A673 (cell line): Measurements from ENCODE around the gene SRP9. TPM values are rescaled to one million over a fixed set of nuclear protein-coding genes. Genes with fewer than 3 reads are reported as not detected.

ENCODE experiments used
- BruUV-seq: library from RNA; stranded (reverse); fragments of 400-500 nt; replicated peaks from 2 replicates; lab custom pipeline; 2021; lab: Mats Ljungman, UMichigan
- CTCF ChIA-PET: fragments of 300-600 bp; sonication (Branson Sonifier 250); formaldehyde crosslinking; loops from one replicate; lab custom pipeline; 2022; ENCODE audit warnings: antibody characterized with exemption; lab: Charles Lee
- POLR2A ChIA-PET: fragments of 300-600 bp; sonication (Branson Sonifier 250); formaldehyde crosslinking; loops from one replicate; lab custom pipeline; 2022; ENCODE audit warnings: antibody characterized with exemption; ENCODE audit not compliant: low non-redundant PET; lab: Charles Lee
- DNase-seq: peaks from one replicate; pipeline ENCODE4 v3.0.0-alpha.2; 2015; ENCODE audit warnings: low spot score
- H3K27ac ChIP-seq: fragments of 200-600 bp; sonication (generic); 2 replicates; pipeline ENCODE4 v1.5.1; 2016; ENCODE audit warnings: mixed run types, low read depth, mild to moderate bottlenecking, mixed read lengths, antibody characterized with exemption, low read length; ENCODE audit not compliant: poor library complexity, severe bottlenecking
- H3K27me3 ChIP-seq: fragments of 200-600 bp; sonication (generic); replicated peaks from 2 replicates; pipeline ENCODE4 v1.6.1; 2017; ENCODE audit warnings: mixed run types, low read depth, mild to moderate bottlenecking, mixed read lengths, antibody characterized with exemption, low read length; ENCODE audit not compliant: insufficient read depth, poor library complexity
- H3K36me3 ChIP-seq: fragments of 200-600 bp; sonication (generic); 2 replicates; pipeline ENCODE4 v1.6.1; 2016; ENCODE audit warnings: mixed run types, mild to moderate bottlenecking, mixed read lengths, antibody characterized with exemption, low read length; ENCODE audit not compliant: insufficient read depth, poor library complexity, severe bottlenecking
- H3K4me1 ChIP-seq: fragments of 200-600 bp; sonication (generic); 2 replicates; pipeline ENCODE4 v1.6.1; 2017; ENCODE audit warnings: mixed run types, mild to moderate bottlenecking, mixed read lengths, antibody characterized with exemption, low read length; ENCODE audit not compliant: insufficient read depth, poor library complexity, severe bottlenecking
- H3K4me3 ChIP-seq: fragments of 200-600 bp; sonication (generic); 2 replicates; pipeline ENCODE4 v1.5.1; 2016; ENCODE audit warnings: low read depth, mixed run types, mild to moderate bottlenecking, mixed read lengths, low read length; ENCODE audit not compliant: poor library complexity, severe bottlenecking
- H3K9me3 ChIP-seq: fragments of 200-600 bp; sonication (generic); 2 replicates; pipeline ENCODE4 v1.6.1; 2016; ENCODE audit warnings: mixed run types, low read depth, mild to moderate bottlenecking, mixed read lengths, antibody characterized with exemption, low read length; ENCODE audit not compliant: poor library complexity, severe bottlenecking
- CTCF ChIP-seq: fragments of 300-800, 200-600 bp; sonication (generic); conservative IDR thresholded peaks from 2 replicates; pipeline ENCODE4 v1.5.1; 2017; ENCODE audit warnings: low read depth, mild to moderate bottlenecking, antibody characterized with exemption, low read length, moderate library complexity, mixed read lengths
- EZH2 ChIP-seq: fragments of 200-600 bp; sonication (generic); IDR thresholded peaks from 2 replicates; pipeline ENCODE4 v1.6.1; 2017; ENCODE audit warnings: borderline replicate concordance, low read depth, mild to moderate bottlenecking, mixed read lengths, antibody characterized with exemption, low read length; ENCODE audit not compliant: poor library complexity, severe bottlenecking
- intact Hi-C: fragments of 100-400 bp; cut with micrococcal nuclease; formaldehyde crosslinking; loops from one replicate; pipeline ENCODE4 v1.10.0; 2022; ENCODE audit not compliant: unreplicated experiment
- total RNA-seq: library from RNA; stranded (reverse); gene quantifications from 2 replicates; pipeline ENCODE4 v1.2.3, GENCODE V29; 2021

SRP9 gene
- total RNA-seq, 1 experiment from 2014 or later = 486 TPM

DNA sequence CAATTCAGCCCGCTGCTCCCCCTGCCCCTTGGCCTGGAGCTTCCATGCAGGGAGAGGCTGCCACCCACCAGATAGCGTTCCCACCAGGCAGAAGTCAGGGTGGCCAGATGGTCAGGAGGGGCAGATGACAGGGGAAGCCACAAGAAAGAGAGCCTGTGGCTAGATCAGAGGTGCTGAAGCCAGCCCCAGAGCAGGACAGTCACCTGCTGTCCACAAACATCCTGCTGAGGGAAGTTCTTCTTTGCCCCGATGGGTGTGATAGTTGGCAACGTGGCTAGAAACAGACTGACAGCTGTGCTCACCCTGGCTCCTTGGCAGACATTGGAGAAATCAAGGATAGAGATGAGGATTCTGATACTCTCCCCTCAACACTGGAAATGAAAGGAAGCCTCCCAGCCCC lies 27.2 kb upstream of the SRP9 start:
- Histone ChIP-seq H3K9me3 (no peaks in the 10 kb centered on the region), H3K27me3 (no peaks in the 10 kb centered on the region), H3K36me3 (no peaks in the 10 kb centered on the region), H3K4me1 (peaks cover 18% of the 10 kb centered on the region), H3K27ac (no peak overlapping the region), H3K4me3 (no peak overlapping the region)
- TF ChIP-seq EZH2 (no peak), CTCF (no peak)
- intact Hi-C loops = no loop called here
- POLR2A ChIA-PET = no interaction called here
- CTCF ChIA-PET = interaction anchor here (0.8 kb wide), 1 partner anchor 27 kb away, joined by 9 read pairs; the partner anchor contains the start of gene SRP9
- no peak for DNase-seq
- no TSS peak for BruUV-seq

- POLR2A ChIA-PET = no interaction called here
Observed at GRCh38 chr1:225750875-225751824, 26.5 kb upstream of the SRP9 start.

DNA sequence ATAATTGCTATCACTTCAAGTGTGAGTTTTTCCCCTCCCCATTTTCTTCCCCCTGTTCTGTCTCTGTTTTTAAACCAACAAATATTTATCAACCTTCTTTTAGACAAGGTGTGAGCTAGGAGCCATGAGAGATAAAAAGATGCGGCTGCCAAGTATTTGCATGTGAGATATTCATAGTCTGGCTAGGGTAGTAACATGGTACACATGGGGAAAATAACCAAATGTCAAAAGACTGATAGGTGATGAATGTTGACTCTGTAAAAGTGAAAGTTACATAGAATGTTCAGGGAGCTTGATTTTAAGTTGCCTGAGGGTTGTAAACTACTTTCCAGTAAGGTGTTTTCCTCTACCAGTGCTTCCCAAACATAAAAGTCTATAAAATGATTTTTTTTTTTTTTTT lies 25.4 kb upstream of the SRP9 start:
- Histone ChIP-seq H3K36me3 (no peaks in the 10 kb centered on the region), H3K27ac (no peak overlapping the region), H3K4me3 (no peak overlapping the region), H3K9me3 (no peaks in the 10 kb centered on the region), H3K27me3 (no peaks in the 10 kb centered on the region), H3K4me1 (peaks cover 5% of the 10 kb centered on the region)
- DNase-seq = no peak
- intact Hi-C loops = no loop called here
- TF ChIP-seq EZH2 (no peak), CTCF (no peak)
- CTCF ChIA-PET = no interaction called here
- no TSS peak for BruUV-seq
- POLR2A ChIA-PET = no interaction called here

More at GRCh38 chr1:225750875-225751824, 26.5 kb upstream of the SRP9 start:
- BruUV-seq = no TSS peak
- Histone ChIP-seq H3K9me3 (no peaks in the 10 kb centered on the region), H3K4me3 (no peak overlapping the region), H3K36me3 (no peaks in the 10 kb centered on the region), H3K27ac (no peak overlapping the region), H3K4me1 (peaks cover 14% of the 10 kb centered on the region), H3K27me3 (no peaks in the 10 kb centered on the region)
- intact Hi-C loops = no loop called here
- TF ChIP-seq EZH2 = no peak
- no peak for TF ChIP-seq CTCF
- no peak for DNase-seq
- CTCF ChIA-PET = no interaction called here
